ENCODE data around the gene STAU1.
A peak's percentile ranks its signal among the peaks of the same experiment; 100 is the strongest.
"Not testable (repeated sequence)": the region's sequence is repeated elsewhere in the genome, so short reads cannot be mapped to it uniquely, and the experiment has no call there.

Gene STAU1

GRCh38 chr20:49166534-49167449, 21.3 kb downstream of the STAU1 start:
- no peak for DNase-seq (ENCODE audit: low spot score)

GRCh38 chr20:49165611-49166010, 22.5 kb downstream of the STAU1 start:
- DNase-seq (ENCODE audit: low spot score): no peak

GRCh38 chr20:49163696-49164095, 24.4 kb downstream of the STAU1 start:
- DNase-seq (ENCODE audit: low spot score): no peak

- DNase-seq (ENCODE audit: low spot score): no peak
Measured at GRCh38 chr20:49161428-49162152, 26.5 kb downstream of the STAU1 start.

GRCh38 chr20:49160057-49160929, 27.8 kb downstream of the STAU1 start:
- DNase-seq (ENCODE audit: low spot score): no peak

GRCh38 chr20:49157146-49157545, 31.0 kb downstream of the STAU1 start:
- DNase-seq (ENCODE audit: low spot score): no peak

GRCh38 chr20:49156481-49156880, 31.7 kb downstream of the STAU1 start:
- DNase-seq (ENCODE audit: low spot score): no peak

GRCh38 chr20:49151436-49151835, 36.7 kb downstream of the STAU1 start:
- no peak for DNase-seq (ENCODE audit: low spot score)

GRCh38 chr20:49149281-49150045, 38.7 kb downstream of the STAU1 start:
- DNase-seq (ENCODE audit: low spot score): no peak

- DNase-seq (ENCODE audit: low spot score): no peak
Measured at GRCh38 chr20:49148601-49149000, 39.5 kb downstream of the STAU1 start.

GRCh38 chr20:49147296-49147695, 40.8 kb downstream of the STAU1 start:
- no peak for DNase-seq (ENCODE audit: low spot score)

GRCh38 chr20:49146442-49147225, 41.5 kb downstream of the STAU1 start:
- no peak for DNase-seq (ENCODE audit: low spot score)

GRCh38 chr20:49140834-49141233, 47.3 kb downstream of the STAU1 start:
- DNase-seq (ENCODE audit: low spot score): no peak

GRCh38 chr20:49140411-49140810, 47.7 kb downstream of the STAU1 start:
- DNase-seq (ENCODE audit: low spot score): no peak

GRCh38 chr20:49138431-49138830, 49.7 kb downstream of the STAU1 start:
- no peak for DNase-seq (ENCODE audit: low spot score)

GRCh38 chr20:49136817-49137571, 51.1 kb downstream of the STAU1 start:
- DNase-seq (ENCODE audit: low spot score): no peak

GRCh38 chr20:49134797-49135196, 53.3 kb downstream of the STAU1 start:
- not testable (repeated sequence) for DNase-seq (ENCODE audit: low spot score)

- DNase-seq (ENCODE audit: low spot score): no peak
Measured at GRCh38 chr20:49133571-49133970, 54.6 kb downstream of the STAU1 start.

GRCh38 chr20:49132995-49133478, 55.1 kb downstream of the STAU1 start:
- DNase-seq (ENCODE audit: low spot score): peak; percentile 66

GRCh38 chr20:49123982-49124381, 64.2 kb downstream of the STAU1 start:
- no peak for DNase-seq (ENCODE audit: low spot score)
